Measurements from ENCODE around the gene NCK2.

- no peak for TF ChIP-seq CTCF (conservative IDR thresholded peaks at IDR 0.05; ENCODE audit: low read depth, low read length)
- no peak for TF ChIP-seq EZH2 (IDR thresholded peaks at IDR 0.05; ENCODE audit: borderline replicate concordance, low read depth, low read length, poor library complexity, severe bottlenecking)
Measured at GRCh38 chr2:105841551-105841950, 96.8 kb downstream of the NCK2 start.

All from A673 (cell line).